Fibroblast of lung (primary cell): ENCODE results near the gene ITPRIPL2. TPM values are rescaled to one million over a fixed set of nuclear protein-coding genes. Genes with fewer than 3 reads are reported as not detected.

ENCODE experiments used
- DNase-seq, 2 donors: peaks; one replicate each; pipeline versions ENCODE4 v3.0.0 to v3.0.0-alpha.2; 2010; ENCODE audit warnings: low read depth in 2 of 2
- H2AFZ ChIP-seq: 2 replicates; pipeline ENCODE4 v1.5.1; 2012; ENCODE audit warnings: low read length, control low read depth, inconsistent platforms
- H3K27ac ChIP-seq: 2 replicates; pipeline ENCODE4 v1.5.1; 2011; ENCODE audit warnings: low read length, control low read depth; ENCODE audit not compliant: insufficient read depth
- H3K27me3 ChIP-seq: 2 replicates; pipeline ENCODE4 v1.5.1; 2011; ENCODE audit warnings: mild to moderate bottlenecking, low read length; ENCODE audit not compliant: control insufficient read depth, insufficient read depth
- H3K36me3 ChIP-seq: 2 replicates; pipeline ENCODE4 v1.5.1; 2011; ENCODE audit warnings: low read length; ENCODE audit not compliant: control insufficient read depth, insufficient read depth
- H3K4me1 ChIP-seq: 2 replicates; pipeline ENCODE4 v1.5.1; 2011; ENCODE audit warnings: low read length; ENCODE audit not compliant: control insufficient read depth, insufficient read depth; ENCODE audit errors: extremely low read depth
- H3K4me2 ChIP-seq: 2 replicates; pipeline ENCODE4 v1.5.1; 2011; ENCODE audit warnings: low read length, control low read depth; ENCODE audit not compliant: insufficient read depth; ENCODE audit errors: extremely low read depth
- H3K4me3 ChIP-seq, 4 experiments: fragments of 200-600 bp in 1 of 4; sonication (generic) in 1 of 4; replicated peaks in 1 of 4; 2 replicates each; pipeline ENCODE4 v1.5.1; 2011 to 2016; ENCODE audit warnings: low read length in 4 of 4, low read depth in 3 of 4, mild to moderate bottlenecking in 3 of 4, control low read depth in 2 of 4, inconsistent platforms in 1 of 4, mixed read lengths in 1 of 4; ENCODE audit not compliant: insufficient read depth in 1 of 4; ENCODE audit errors: control extremely low read depth in 1 of 4
- H3K79me2 ChIP-seq: 2 replicates; pipeline ENCODE4 v1.5.1; 2012; ENCODE audit warnings: mild to moderate bottlenecking, low read length, inconsistent platforms; ENCODE audit not compliant: control insufficient read depth, insufficient read depth
- H3K9ac ChIP-seq: 2 replicates; pipeline ENCODE4 v1.5.1; 2011; ENCODE audit warnings: mild to moderate bottlenecking, low read length, control low read depth; ENCODE audit not compliant: insufficient read depth
- H3K9me3 ChIP-seq: 2 replicates; pipeline ENCODE4 v1.5.1; 2012; ENCODE audit warnings: low read depth, low read length; ENCODE audit not compliant: control insufficient read depth, insufficient read depth
- H4K20me1 ChIP-seq: 2 replicates; pipeline ENCODE4 v1.5.1; 2011; ENCODE audit warnings: low read length; ENCODE audit not compliant: control insufficient read depth, insufficient read depth; ENCODE audit errors: extremely low read depth
- CTCF ChIP-seq, 2 donors: IDR thresholded peaks in 1 of 2; conservative IDR thresholded peaks in 1 of 2; 1 replicate in 1 of 2; 2 replicates in 1 of 2; pipeline ENCODE4 v1.5.1; 2011 to 2012; ENCODE audit warnings: low read length in 2 of 2, control low read depth in 1 of 2, inconsistent platforms in 1 of 2, low read depth in 1 of 2, mild to moderate bottlenecking in 1 of 2
- EZH2 ChIP-seq: IDR thresholded peaks from 2 replicates; pipeline ENCODE4 v1.5.1; 2012; ENCODE audit warnings: low read length, control low read depth, mild to moderate bottlenecking; ENCODE audit errors: missing control alignments
- polyA plus RNA-seq, 2 donors: library from polyadenylated mRNA; depleted of rRNA in 1 of 2; stranded (reverse) in 1 of 2; unstranded in 1 of 2; fragments of >200 nt; gene quantifications; 2 replicates each; pipeline ENCODE4 v1.2.1, GENCODE V29; 2011 to 2012; ENCODE audit warnings: missing spikeins in 1 of 2
- total RNA-seq: library from RNA; depleted of rRNA; stranded (reverse); fragments of >200 nt; gene quantifications from 2 replicates; pipeline ENCODE4 v1.2.1, GENCODE V29; 2014

ITPRIPL2 gene
- total and polyA plus RNA-seq, 2 donors (not counting 1 experiment from before 2014, with no cell fraction given): 23.1 to 42.1 TPM

GRCh38 chr16:19085679-19086200, 28.0 kb upstream of the ITPRIPL2 start:
- Histone ChIP-seq H3K9me3 (no peaks in the 10 kb centered on the region), H3K36me3 (no peaks in the 10 kb centered on the region), H3K27me3 (no peaks in the 10 kb centered on the region), H3K4me3 (peak overlapping the region in 1 of 4 experiments; percentile 57), H3K9ac (no peak overlapping the region), H4K20me1 (no peaks in the 10 kb centered on the region), H3K4me2 (peak overlapping the region; percentile 68), H3K79me2 (no peaks in the 10 kb centered on the region), H2AFZ (no peak overlapping the region), H3K4me1 (no peaks in the 10 kb centered on the region), H3K27ac (no peak overlapping the region)
- TF ChIP-seq EZH2 (no peak), CTCF (conservative IDR thresholded peaks at IDR 0.05 in 1 of 2, IDR thresholded peaks at IDR 0.05 in 1 of 2; ENCODE audit: low read depth in 1 of 2, low read length in 2 of 2) (no peak)
- DNase-seq: peak; percentile 38 to 43

GRCh38 chr16:19086322-19087199, 27.2 kb upstream of the ITPRIPL2 start:
- Histone ChIP-seq H3K79me2 (no peaks in the 10 kb centered on the region), H3K27ac (peak overlapping the region; percentile 26), H3K27me3 (no peaks in the 10 kb centered on the region), H3K4me1 (no peaks in the 10 kb centered on the region), H4K20me1 (no peaks in the 10 kb centered on the region), H3K36me3 (no peaks in the 10 kb centered on the region), H3K4me3 (peak overlapping the region; percentile 39 to 78 (median 50)), H2AFZ (peak overlapping the region; percentile 96), H3K9me3 (no peaks in the 10 kb centered on the region), H3K9ac (peak overlapping the region; percentile 53), H3K4me2 (peak overlapping the region; percentile 91)
- DNase-seq: peak; percentile 71 to 97
- TF ChIP-seq EZH2 (no peak), CTCF (conservative IDR thresholded peaks at IDR 0.05 in 1 of 2, IDR thresholded peaks at IDR 0.05 in 1 of 2; ENCODE audit: low read depth in 1 of 2, low read length in 2 of 2) (peak; percentile 89 to 99)

GRCh38 chr16:19088341-19088916, 25.3 kb upstream of the ITPRIPL2 start:
- DNase-seq: no peak
- Histone ChIP-seq H3K4me3 (no peak overlapping the region), H3K27ac (no peak overlapping the region), H3K27me3 (no peaks in the 10 kb centered on the region), H3K4me1 (no peaks in the 10 kb centered on the region), H3K4me2 (no peak overlapping the region), H3K9me3 (no peaks in the 10 kb centered on the region), H3K36me3 (no peaks in the 10 kb centered on the region), H2AFZ (no peak overlapping the region), H3K9ac (no peak overlapping the region), H4K20me1 (no peaks in the 10 kb centered on the region), H3K79me2 (no peaks in the 10 kb centered on the region)
- no peak for TF ChIP-seq EZH2
- no peak for TF ChIP-seq CTCF (conservative IDR thresholded peaks at IDR 0.05 in 1 of 2, IDR thresholded peaks at IDR 0.05 in 1 of 2; ENCODE audit: low read depth in 1 of 2, low read length in 2 of 2)
